IPS-20b (cell line): ENCODE measurements around the gene UNC5C.

Source experiments
- H3K27ac ChIP-seq: one replicate; pipeline ENCODE4 v1.5.1; 2013; ENCODE audit warnings: low read length
- H3K27me3 ChIP-seq: 2 replicates; pipeline ENCODE4 v1.6.1; 2013; ENCODE audit warnings: mild to moderate bottlenecking, low read length, inconsistent platforms; ENCODE audit not compliant: insufficient read depth
- H3K36me3 ChIP-seq: 2 replicates; pipeline ENCODE4 v1.6.1; 2013; ENCODE audit warnings: low read depth, mild to moderate bottlenecking, inconsistent platforms, low read length, moderate library complexity; ENCODE audit not compliant: insufficient read depth
- H3K4me1 ChIP-seq: 2 replicates; pipeline ENCODE4 v1.6.1; 2013; ENCODE audit warnings: mild to moderate bottlenecking, control low read depth, inconsistent platforms, low read length, moderate library complexity; ENCODE audit not compliant: insufficient read depth
- H3K4me3 ChIP-seq: 2 replicates; pipeline ENCODE4 v1.5.1; 2013; ENCODE audit warnings: mild to moderate bottlenecking, low read length, inconsistent platforms
- H3K9ac ChIP-seq: 2 replicates; pipeline ENCODE4 v1.6.1; 2013; ENCODE audit warnings: low read depth, mild to moderate bottlenecking, inconsistent platforms, low read length, moderate library complexity
- H3K9me3 ChIP-seq: 2 replicates; pipeline ENCODE4 v1.6.1; 2013; ENCODE audit warnings: mild to moderate bottlenecking, low read depth, low read length, inconsistent platforms; ENCODE audit not compliant: insufficient read depth

The UNC5C gene

DNA sequence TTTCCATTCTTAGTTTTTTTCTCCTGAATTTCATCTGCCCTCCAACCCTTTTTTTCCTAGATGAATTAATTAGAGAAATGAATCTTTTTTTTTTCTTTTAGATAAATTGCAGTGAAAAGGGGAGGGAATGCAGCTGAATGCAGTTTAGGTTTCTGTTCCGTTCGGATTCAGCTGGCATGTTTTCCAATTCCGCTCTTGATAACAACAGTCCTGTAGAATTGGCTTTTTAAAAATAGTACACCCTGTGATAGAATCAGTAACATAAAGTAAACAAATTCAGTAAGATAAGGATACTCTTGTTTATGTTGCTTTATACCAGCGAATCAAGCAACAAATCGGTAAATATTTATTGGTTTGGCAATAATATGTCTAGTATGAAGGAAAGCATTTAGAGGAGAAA is 103.5 kb downstream of the UNC5C start:
- H3K4me3 ChIP-seq: no peak overlapping the region
- no peaks in the 10 kb centered on the region; the same call in 1 of the 2 replicates for H3K4me1 ChIP-seq
- H3K9ac ChIP-seq: no peak overlapping the region
- no peaks in the 10 kb centered on the region for H3K9me3 ChIP-seq
- H3K36me3 ChIP-seq: no peaks in the 10 kb centered on the region
- no peak overlapping the region for H3K27ac ChIP-seq
- no peaks in the 10 kb centered on the region for H3K27me3 ChIP-seq

DNA sequence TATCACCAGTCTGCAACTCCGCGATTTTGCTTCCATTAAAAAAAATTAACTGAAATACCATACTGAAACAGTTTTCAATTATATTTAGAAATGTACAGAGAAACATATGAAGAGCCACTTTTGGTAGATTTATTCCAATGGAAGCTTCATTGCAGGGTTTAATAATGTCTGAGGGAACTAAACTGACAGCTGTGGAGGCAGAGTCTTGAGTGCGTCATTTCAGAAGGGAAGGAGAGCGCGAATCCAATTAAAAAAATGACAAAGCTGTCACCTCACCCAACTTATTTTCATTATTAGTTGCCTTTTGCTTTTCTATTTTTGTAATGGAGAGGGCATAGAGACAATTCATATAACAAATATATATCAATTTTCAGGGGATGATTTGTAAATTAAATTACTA is 104.0 kb downstream of the UNC5C start:
- no peaks in the 10 kb centered on the region for H3K27me3 ChIP-seq
- no peaks in the 10 kb centered on the region for H3K36me3 ChIP-seq
- H3K27ac ChIP-seq: no peak overlapping the region
- H3K9ac ChIP-seq: no peak overlapping the region
- no peak overlapping the region for H3K4me3 ChIP-seq
- H3K9me3 ChIP-seq: no peaks in the 10 kb centered on the region
- no peaks in the 10 kb centered on the region; the same call in 1 of the 2 replicates for H3K4me1 ChIP-seq

DNA sequence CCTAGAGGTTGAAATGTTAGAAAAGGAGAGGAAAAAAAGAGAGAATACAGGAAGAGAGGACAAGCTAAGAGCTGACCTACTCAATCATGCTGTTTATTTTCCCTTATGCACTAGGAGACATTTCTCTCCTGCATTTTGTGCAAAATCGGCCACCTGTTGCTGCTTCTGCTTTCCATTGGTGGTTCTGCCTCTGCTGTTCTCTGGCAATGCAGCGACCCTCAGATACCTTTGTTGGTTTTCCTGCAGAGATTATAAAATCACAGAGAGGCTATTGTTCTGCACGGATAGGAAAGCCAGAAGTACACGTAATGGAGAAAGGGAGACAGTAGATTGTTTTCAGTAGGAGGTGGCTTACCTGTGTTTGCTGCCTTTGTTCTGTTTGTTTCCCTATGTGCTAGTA is 108.9 kb downstream of the UNC5C start:
- Histone ChIP-seq H3K27ac (no peak overlapping the region), H3K4me1 (no peaks in the 10 kb centered on the region; the same call in 1 of the 2 replicates), H3K36me3 (no peaks in the 10 kb centered on the region), H3K9me3 (no peaks in the 10 kb centered on the region), H3K27me3 (no peaks in the 10 kb centered on the region), H3K4me3 (no peak overlapping the region), H3K9ac (no peak overlapping the region)

DNA sequence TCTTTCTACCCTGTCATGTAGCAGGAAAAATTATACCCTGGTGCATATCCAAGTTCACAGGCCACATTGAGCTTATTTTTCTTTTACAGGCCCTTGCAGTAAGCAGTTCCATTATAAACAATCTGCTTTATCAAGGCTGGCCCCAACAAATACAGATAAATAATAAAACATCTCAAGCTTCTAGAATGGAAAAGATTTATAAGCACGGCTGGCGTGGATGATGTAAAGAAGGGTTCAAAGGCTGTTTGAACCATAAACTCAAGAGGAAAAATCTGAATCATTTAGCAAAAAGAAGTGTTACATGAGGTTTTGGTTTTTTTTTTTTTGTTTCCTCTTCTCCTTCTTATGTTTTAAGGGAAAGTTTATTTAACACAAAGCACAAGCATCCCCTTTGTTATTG is 109.7 kb downstream of the UNC5C start:
- Histone ChIP-seq H3K27me3 (no peaks in the 10 kb centered on the region), H3K9ac (no peak overlapping the region), H3K4me1 (no peaks in the 10 kb centered on the region; the same call in 1 of the 2 replicates), H3K9me3 (no peaks in the 10 kb centered on the region), H3K27ac (no peak overlapping the region), H3K36me3 (no peaks in the 10 kb centered on the region), H3K4me3 (no peak overlapping the region)

DNA sequence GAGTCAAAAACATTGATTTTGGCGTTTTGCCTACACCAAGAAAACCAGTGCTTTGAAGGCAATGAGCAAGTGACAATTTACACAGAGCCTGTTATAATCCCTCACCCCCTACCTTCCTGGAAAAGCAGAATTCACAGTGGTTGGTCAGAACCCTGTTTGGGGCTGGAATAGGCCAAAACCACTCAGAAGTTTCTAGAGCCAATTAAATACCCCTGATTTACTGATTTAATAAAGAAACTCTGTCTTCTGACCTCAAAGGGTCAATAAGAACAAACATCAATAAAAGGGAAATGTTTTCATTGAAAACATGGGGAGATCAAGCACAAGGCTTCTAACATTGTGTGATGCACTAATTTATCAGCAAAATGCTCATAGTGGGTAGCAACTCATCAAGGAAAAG is 116.3 kb downstream of the UNC5C start:
- Histone ChIP-seq H3K27me3 (no peaks in the 10 kb centered on the region), H3K4me3 (no peak overlapping the region), H3K9ac (no peak overlapping the region), H3K27ac (no peak overlapping the region), H3K4me1 (no peaks in the 10 kb centered on the region), H3K36me3 (no peaks in the 10 kb centered on the region), H3K9me3 (no peaks in the 10 kb centered on the region)

DNA sequence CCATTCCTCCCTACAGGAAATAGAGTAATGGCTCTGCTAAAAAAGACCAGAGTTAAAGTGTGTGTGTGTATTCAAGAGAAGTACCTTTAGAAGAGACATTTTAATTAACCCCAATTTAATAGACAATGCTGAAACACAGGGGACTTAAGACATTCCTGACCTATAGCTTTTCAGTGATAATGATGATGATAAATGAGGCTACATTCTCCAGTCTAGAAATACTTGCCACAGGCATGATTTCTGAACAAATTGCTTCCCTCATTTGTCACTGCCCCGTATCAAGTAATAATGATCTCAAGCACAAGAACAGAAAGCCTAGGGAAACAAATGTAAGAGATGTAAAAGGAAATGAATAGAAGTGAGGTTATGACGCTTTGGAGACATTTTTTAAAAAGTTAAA is 117.1 kb downstream of the UNC5C start:
- Histone ChIP-seq H3K27ac (no peak overlapping the region), H3K9ac (no peak overlapping the region), H3K4me1 (no peaks in the 10 kb centered on the region), H3K4me3 (no peak overlapping the region), H3K9me3 (no peaks in the 10 kb centered on the region), H3K36me3 (no peaks in the 10 kb centered on the region), H3K27me3 (no peaks in the 10 kb centered on the region)

DNA sequence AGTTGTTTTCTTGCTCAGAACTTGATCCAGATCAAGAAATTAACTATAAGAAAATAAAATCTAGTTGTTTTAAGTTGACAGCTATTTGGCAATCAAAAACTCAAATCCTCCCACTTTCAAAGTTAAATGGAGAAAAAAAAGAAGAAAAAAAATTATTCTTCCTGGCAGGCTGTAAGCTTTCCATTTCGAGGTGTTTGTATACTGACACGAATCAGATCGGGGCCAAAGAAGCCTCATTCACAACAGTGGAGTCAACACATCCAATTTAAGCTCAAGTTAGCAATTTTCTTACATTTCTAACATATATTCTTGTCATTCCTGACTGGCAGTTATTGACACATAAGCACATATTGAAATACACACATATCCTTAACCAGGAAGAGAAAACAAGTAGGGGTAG is 119.4 kb downstream of the UNC5C start:
- no peak overlapping the region for H3K4me3 ChIP-seq
- no peaks in the 10 kb centered on the region for H3K36me3 ChIP-seq
- H3K27me3 ChIP-seq: no peaks in the 10 kb centered on the region
- H3K9me3 ChIP-seq: no peaks in the 10 kb centered on the region
- H3K27ac ChIP-seq: no peak overlapping the region
- no peak overlapping the region for H3K9ac ChIP-seq
- no peaks in the 10 kb centered on the region for H3K4me1 ChIP-seq

DNA sequence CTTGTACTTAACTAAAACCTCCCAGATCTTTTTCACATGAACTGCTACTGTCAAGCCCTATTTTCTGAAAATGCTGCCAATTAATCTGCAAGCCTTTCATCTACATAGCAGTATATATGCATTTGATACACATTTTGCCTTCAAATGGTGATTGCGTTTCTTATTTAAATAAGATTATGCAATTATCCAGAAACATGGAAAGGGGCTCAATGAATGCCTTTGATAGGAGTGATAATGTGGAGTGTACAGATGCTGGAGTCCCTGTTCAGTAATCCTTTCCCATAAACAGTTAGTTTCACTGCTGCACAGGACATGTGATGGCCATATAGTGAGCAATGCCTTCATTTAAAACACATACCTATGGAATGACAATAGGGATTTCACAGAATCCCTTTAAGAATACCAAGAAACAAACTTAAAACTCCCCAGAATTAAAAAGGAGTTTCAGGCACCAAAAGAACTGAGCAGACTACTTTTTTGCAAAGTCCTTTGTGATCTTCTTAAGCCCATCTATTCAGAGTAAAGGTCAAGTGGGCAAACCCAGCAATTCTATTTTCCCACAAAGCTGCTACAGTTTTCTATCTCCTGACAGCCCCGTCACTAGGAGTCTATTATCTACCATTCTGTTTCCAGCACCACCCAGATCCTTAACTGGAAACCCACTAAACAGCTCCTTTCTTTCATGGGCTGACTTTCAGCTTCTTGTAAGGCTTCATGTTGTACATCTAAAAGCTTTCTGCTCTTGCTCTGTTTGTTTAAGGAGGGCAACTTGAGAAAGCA is 120.3 kb downstream of the UNC5C start:
- H3K27me3 ChIP-seq: no peaks in the 10 kb centered on the region
- H3K4me1 ChIP-seq: no peaks in the 10 kb centered on the region
- no peaks in the 10 kb centered on the region for H3K36me3 ChIP-seq

DNA sequence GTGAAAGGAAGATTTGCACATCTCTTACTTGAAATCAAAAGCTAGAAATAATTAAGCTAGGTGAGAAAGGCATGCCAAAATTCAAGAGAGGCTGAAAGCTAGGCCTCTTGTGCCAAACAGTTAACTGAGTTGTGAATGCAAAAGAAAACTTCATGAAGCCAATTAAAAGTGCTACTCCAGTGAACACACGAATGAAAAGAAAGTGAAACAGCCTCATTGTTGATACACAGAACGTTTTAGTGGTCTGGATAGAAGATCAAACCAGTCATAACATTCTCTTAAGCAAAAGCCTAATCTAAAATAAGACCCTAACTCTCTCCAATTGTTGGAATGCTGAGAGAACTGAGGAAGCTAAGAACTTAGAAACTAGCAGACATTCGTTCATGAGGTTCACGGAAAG is 122.3 kb downstream of the UNC5C start:
- Histone ChIP-seq H3K9ac (no peak overlapping the region), H3K36me3 (no peaks in the 10 kb centered on the region), H3K27me3 (no peaks in the 10 kb centered on the region), H3K9me3 (no peaks in the 10 kb centered on the region), H3K4me3 (no peak overlapping the region), H3K4me1 (no peaks in the 10 kb centered on the region), H3K27ac (no peak overlapping the region)

More for the DNA sequence above, 120.3 kb downstream of the UNC5C start:
- no peak overlapping the region for H3K9ac ChIP-seq
- no peak overlapping the region for H3K27ac ChIP-seq
- H3K9me3 ChIP-seq: no peaks in the 10 kb centered on the region
- H3K4me3 ChIP-seq: no peak overlapping the region

DNA sequence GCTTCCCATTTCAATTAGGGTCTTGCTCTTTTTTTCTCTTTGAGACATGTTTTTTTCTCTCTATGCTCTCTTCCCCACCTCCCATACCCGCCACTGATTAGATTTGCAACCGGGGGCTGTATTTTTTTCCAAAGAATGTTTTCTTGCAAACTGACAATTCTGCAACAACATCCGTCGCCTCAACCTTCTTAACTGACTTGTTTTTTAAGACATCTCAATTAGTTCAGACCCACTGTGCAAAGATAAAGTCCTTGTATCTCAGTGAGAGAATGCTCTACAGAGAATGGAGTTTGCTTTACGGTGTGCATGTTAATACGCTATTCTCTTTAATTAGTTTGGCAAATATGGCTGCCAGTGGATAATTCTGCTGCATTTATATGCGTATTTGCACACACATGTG is 126.3 kb downstream of the UNC5C start:
- no peaks in the 10 kb centered on the region for H3K9me3 ChIP-seq
- H3K4me3 ChIP-seq: no peak overlapping the region
- no peak overlapping the region for H3K9ac ChIP-seq
- no peaks in the 10 kb centered on the region for H3K36me3 ChIP-seq
- no peak overlapping the region for H3K27ac ChIP-seq
- H3K4me1 ChIP-seq: no peaks in the 10 kb centered on the region
- H3K27me3 ChIP-seq: no peaks in the 10 kb centered on the region

DNA sequence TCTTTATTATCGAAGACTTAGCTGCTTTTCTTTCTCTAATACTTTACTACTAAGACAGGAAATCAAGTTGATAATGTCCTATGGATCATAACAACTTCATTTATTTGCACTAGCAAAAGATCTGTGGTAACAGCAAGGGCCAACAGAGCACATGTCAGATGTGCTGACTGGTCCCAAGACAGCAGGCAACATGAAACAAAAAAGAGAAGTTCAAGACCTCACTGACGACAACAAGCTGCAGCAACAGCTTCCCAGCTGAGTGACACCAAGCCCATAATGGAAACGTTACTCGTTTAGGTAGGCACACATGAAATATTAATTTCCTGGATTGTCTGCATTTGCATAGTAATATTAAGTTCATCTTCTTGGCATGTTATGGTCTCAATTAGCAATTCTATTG is 126.9 kb downstream of the UNC5C start:
- Histone ChIP-seq H3K27ac (no peak overlapping the region), H3K9ac (no peak overlapping the region), H3K36me3 (no peaks in the 10 kb centered on the region), H3K27me3 (no peaks in the 10 kb centered on the region), H3K9me3 (no peaks in the 10 kb centered on the region), H3K4me1 (no peaks in the 10 kb centered on the region), H3K4me3 (no peak overlapping the region)

DNA sequence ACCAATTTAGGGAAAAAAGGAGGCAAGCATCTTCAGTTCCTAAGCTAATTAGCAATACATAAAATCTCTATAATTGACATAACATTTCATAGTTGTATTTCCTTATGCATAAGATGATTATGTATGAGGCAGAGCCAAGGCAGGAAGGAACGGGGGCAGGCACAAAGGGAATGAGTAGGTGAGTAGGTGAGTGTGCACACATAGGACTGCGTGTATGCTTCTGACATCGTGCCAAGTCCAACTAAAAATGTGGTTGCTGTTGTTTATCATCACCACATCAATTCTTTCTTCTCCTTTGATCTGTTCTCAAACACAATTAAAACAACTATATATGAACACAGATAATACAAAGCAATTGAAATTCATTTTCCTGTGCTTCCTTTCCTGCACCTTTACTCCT is 131.2 kb downstream of the UNC5C start:
- Histone ChIP-seq H3K27ac (no peak overlapping the region), H3K4me3 (no peak overlapping the region), H3K4me1 (no peaks in the 10 kb centered on the region), H3K36me3 (no peaks in the 10 kb centered on the region), H3K9ac (no peak overlapping the region), H3K27me3 (no peaks in the 10 kb centered on the region), H3K9me3 (no peaks in the 10 kb centered on the region)
